ENCODE measurements around the gene ADSS1.

Gene ADSS1

GRCh38 chr14:104687601-104688504 is 36.2 kb upstream of the ADSS1 start:
- no peak for DNase-seq (ENCODE audit: low spot score)

- DNase-seq (ENCODE audit: low spot score) = peak; percentile 31
Measured at GRCh38 chr14:104688505-104689108, 35.4 kb upstream of the ADSS1 start.

DNA sequence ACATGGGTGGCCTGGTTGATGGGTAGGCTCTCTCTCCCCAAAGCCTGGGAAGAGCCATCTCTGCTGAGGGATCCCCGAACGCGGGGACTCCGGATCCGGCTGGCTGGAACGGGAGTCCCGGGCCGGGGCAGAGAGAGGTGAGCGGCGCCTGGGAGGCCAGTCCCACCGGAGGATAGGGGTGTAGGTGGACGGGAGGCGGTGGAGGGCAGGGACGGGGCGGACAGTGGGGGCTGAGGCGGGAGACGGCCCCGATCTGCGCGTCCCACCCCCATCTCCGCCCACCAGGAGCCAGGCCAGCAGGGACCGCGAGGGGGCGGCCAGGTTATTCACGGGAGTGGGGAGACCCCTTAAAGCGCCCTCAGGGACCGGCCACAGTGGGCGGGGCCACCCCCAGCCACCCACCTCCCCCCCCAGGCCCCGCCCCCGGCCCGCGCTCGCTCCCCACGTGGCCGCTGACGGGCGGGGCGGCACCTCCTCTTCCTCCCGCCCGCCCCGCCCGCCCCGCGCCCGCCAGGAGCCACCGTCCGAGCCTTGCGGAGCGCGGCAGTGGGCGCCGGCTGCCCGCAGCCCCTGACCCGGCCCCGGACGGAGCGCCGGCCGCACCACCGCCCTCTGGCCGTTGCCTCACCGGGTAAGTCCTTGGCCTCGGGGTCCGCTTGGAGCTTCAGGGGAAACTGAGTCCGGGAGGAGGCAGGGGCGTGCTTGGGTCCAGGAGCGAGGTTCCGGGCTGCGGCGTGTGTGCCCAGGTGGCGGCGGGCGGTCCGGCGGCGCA is 34.7 kb upstream of the ADSS1 start, which contains the start of gene INF2:
Gene INF2 (plus strand): TSS at position 510 of the 772 bp plus-strand sequence. CDS start 11,748 bp downstream, outside the sequence.
- DNase-seq (ENCODE audit: low spot score) = peak; percentile 67

GRCh38 chr14:104689881-104690711 is 33.9 kb upstream of the ADSS1 start:
- no peak for DNase-seq (ENCODE audit: low spot score)

DNA sequence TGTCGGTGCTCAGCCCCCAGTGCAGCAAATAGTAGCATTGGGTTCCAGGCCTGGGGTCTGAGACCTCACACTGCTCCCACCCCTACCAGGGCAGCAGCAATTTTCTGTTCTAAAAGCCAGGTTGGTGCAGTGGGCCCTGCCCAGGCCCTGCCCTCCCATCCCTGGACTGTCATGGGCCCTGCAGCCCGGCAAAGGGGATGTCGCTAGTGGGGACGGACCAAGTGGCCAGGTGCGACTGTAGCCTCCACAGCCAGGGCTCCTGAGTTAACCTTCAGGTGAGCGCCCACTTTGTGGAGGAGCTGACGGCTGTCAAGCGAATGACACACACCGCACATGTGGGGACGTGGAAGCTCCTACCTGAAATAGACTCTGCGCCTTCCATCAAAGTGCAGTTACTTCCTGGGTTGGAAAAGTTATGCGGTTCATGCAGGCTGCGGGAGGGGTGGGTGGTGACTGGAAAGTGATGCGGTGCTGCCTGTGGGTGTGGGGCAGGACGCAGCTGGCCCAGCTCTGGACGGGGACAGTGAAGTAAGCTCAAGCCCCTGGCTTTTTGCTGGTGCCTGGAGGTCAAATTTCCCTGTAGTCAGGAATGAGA is 33.1 kb upstream of the ADSS1 start:
- no peak for DNase-seq (ENCODE audit: low spot score)

DNA sequence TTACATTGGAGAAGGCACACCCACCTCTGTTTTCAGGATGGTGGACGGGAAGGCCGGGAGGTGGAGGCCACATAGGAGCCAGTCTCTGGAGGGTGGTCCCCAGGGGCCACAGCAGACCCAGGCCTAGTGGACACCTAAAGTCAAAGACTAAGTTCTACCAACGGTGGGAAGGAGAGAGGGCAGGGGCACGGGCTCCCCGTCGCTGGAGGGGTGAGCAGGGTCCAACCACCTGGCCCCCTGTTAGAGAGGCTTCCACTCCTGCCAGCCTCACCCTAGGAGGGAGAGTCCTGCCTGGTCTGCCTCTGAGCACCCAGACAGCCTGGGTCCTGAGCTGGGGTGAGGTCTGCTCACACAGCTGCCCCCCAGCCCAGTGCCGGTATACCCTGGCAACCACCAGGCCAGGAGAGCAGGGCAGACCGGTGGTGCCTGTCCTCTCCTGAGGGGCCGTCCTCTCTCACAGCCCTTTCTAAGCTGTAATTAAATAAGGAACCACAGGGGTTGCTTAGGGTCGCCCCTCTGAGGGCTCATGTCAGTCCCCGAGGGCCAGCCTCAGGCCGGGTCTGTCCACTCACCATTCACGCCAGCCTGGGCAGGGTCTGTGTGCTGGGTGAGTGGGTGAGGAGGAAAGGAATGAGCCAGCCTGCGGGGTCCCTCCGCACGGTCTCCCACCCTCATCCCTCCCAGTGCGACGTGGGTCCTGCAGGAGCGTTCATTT is 32.3 kb upstream of the ADSS1 start:
- no peak for DNase-seq (ENCODE audit: low spot score)

GRCh38 chr14:104692261-104692938 is 31.6 kb upstream of the ADSS1 start:
- DNase-seq (ENCODE audit: low spot score) = no peak

GRCh38 chr14:104692939-104693315 is 31.1 kb upstream of the ADSS1 start:
- no peak for DNase-seq (ENCODE audit: low spot score)

GRCh38 chr14:104693482-104694431 is 30.3 kb upstream of the ADSS1 start:
- no peak for DNase-seq (ENCODE audit: low spot score)

- no peak for DNase-seq (ENCODE audit: low spot score)
Measured at GRCh38 chr14:104694475-104694950, 29.5 kb upstream of the ADSS1 start.

- DNase-seq (ENCODE audit: low spot score) = no peak
Measured at GRCh38 chr14:104694991-104695659, 28.9 kb upstream of the ADSS1 start.

DNA sequence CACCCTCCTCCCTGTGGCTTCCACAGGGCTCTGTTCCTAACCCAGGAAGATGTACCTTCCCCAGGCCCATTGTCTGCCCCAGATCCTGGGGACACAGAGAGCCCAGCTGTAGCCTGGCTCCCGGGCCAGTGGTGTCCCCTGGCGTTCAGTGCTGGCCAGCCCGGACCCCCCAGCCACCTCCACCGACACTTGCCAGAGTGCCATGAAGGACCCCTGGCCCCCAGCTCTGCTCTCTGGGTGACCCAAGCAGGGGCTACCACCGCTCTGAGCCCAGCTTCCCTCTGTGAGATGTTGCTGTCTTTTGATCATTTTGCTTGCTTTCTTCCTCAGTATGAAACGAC is 28.4 kb upstream of the ADSS1 start:
- DNase-seq (ENCODE audit: low spot score) = no peak

- DNase-seq (ENCODE audit: low spot score) = no peak
Measured at GRCh38 chr14:104696671-104697316, 27.2 kb upstream of the ADSS1 start.

DNA sequence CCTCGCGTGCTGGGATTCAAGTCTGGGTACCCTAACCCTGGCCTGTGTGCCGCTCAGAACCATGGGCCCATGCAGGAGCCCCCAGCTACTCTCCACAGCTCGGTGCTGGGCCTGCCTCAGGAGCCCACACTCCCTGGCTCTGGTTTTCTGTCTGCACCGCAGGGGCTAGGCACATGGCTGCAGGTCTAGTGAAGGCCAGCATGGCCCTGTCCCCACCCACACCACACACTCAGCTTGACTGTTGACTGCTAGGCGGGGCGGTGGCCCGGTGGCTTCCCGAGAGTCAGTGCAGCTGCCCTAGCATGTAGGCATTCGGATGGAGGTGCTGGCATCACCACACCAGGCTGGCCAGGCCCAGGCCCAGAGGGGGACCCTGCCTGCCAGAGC is 26.7 kb upstream of the ADSS1 start:
- no peak for DNase-seq (ENCODE audit: low spot score)

DNA sequence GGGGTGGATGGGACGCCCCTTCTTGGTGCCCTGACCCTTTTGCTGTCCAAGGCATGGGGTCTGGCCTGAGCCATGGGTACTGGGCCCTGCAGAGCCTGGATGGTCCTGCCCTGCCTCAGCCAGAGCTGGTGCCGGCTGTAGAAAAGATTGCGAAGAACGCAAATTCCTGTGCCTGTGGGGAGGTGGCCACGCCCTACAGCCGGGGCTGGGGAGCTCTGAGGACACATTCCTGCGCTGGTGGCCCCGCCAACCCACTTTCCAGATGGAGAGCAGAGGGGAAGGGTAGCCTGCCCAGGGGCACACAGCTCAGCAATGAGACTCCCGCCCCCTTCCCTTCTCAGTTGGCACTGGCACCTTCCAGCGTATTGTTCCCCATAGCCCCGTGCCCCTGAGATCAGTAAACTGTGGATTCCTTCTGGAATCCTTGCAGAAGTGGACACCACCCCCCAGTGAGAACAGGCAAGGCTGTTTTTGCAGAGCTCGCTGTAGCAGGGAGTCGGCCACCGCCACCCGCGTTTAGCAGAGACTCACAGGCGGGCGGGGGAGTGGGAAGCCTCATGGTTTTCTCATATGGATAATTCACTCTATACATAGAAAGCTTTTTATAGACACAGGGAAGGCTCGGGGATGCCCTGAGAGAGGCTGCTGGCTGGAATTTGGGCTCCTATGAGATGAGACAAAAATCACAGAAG is 26.0 kb upstream of the ADSS1 start:
- DNase-seq (ENCODE audit: low spot score) = no peak

DNA sequence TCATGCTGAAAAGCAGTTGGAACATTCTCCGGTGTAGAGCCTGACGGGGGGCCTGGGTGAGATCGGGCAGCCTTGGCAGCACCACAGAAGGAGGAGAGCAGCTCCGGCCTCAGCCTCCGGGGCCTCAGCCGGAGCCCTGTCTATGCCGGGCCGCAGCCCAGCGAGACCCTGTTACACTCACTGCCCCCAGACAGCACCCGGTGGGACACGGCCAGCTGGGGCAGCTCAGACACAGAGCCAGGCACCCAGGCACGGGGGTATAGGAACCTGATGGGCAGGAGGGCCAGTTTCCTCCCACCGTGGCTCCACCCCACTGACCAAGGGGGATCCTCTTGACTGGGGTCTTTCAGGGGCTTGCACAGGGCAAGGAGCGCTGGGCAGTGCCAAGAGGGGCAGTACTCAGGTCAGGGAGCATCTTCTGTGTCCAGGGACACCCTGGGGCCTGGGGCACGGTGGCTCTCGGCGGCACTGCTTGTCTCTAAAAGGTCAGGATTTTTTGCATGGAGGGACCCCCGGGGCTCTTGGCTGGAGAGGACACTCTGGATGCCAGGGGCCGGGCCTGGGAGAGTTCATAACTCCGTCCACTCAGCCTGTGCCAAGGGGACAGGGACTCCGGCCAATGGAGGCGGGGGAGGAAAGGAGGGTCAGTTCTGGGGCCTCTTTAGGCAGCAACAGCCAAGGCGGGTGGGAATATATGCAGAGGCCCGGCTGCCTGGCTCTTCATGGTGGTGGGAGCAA is 25.2 kb upstream of the ADSS1 start:
- no peak for DNase-seq (ENCODE audit: low spot score)

DNA sequence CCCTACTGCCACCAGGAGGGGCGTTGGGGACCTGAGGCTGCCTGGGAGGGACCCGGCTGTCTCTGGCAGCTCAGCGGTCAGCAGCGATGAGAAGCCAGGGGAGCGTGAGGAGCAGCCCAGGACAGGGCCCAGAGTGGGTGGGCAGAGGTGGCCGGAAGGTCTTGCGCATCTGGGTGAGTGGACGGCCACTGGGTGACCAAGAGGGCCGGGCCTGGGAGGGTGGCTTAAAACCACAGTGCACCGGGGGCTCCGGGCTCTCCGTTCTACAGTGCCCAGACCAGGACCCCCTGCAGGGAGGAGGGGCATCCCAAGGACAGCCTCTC is 24.6 kb upstream of the ADSS1 start:
- DNase-seq (ENCODE audit: low spot score) = no peak
